WTC11 (cell line): ENCODE data around the gene CEBPA.

Experiments used
- ELF4 ChIP-seq: sonication (generic); formaldehyde crosslinking; IDR thresholded peaks from 2 replicates; pipeline ENCODE4 v1.8.1; 2022; ENCODE audit warnings: low read depth, mild to moderate bottlenecking, moderate library complexity, missing genetic modification reagents
- NR1H2 ChIP-seq: sonication (generic); formaldehyde crosslinking; IDR thresholded peaks from 2 replicates; pipeline ENCODE4 v1.9.0; 2021; ENCODE audit warnings: mild to moderate bottlenecking, moderate library complexity, missing genetic modification reagents
- NR2C2 ChIP-seq: sonication (generic); formaldehyde crosslinking; IDR thresholded peaks from 2 replicates; pipeline ENCODE4 v1.8.0; 2022; ENCODE audit warnings: mild to moderate bottlenecking, missing genetic modification reagents
- TCF7 ChIP-seq: sonication (generic); formaldehyde crosslinking; IDR thresholded peaks from 2 replicates; pipeline ENCODE4 v1.8.0; 2022; ENCODE audit warnings: mild to moderate bottlenecking, low read depth, missing genetic modification reagents, moderate library complexity
- TEAD1 ChIP-seq: sonication (generic); formaldehyde crosslinking; IDR thresholded peaks from 2 replicates; pipeline ENCODE4 v1.8.0; 2022; ENCODE audit warnings: mild to moderate bottlenecking, missing genetic modification reagents
- TEAD4 ChIP-seq: sonication (generic); formaldehyde crosslinking; IDR thresholded peaks from 2 replicates; pipeline ENCODE4 v1.8.0; 2022; ENCODE audit warnings: mild to moderate bottlenecking, missing genetic modification reagents
- USF2 ChIP-seq: sonication (generic); formaldehyde crosslinking; IDR thresholded peaks from 2 replicates; pipeline ENCODE4 v1.8.1; 2023; ENCODE audit warnings: mild to moderate bottlenecking, missing genetic modification reagents, moderate library complexity
- TF ChIP-seq, protein P1 (sequence below): sonication (generic); formaldehyde crosslinking; IDR thresholded peaks from 2 replicates; pipeline ENCODE4 v1.8.1; 2023; ENCODE audit warnings: mild to moderate bottlenecking, missing genetic modification reagents
- TF ChIP-seq, protein P2 (sequence below): fragments of 200-600 bp; IDR thresholded peaks from 2 replicates; pipeline ENCODE4 v1.8.0; 2022; ENCODE audit warnings: antibody characterized with exemption
- TF ChIP-seq, protein P3 (sequence below): sonication (generic); formaldehyde crosslinking; IDR thresholded peaks from 2 replicates; pipeline ENCODE4 v1.8.0; 2023; ENCODE audit warnings: mild to moderate bottlenecking, missing genetic modification reagents

DNA sequence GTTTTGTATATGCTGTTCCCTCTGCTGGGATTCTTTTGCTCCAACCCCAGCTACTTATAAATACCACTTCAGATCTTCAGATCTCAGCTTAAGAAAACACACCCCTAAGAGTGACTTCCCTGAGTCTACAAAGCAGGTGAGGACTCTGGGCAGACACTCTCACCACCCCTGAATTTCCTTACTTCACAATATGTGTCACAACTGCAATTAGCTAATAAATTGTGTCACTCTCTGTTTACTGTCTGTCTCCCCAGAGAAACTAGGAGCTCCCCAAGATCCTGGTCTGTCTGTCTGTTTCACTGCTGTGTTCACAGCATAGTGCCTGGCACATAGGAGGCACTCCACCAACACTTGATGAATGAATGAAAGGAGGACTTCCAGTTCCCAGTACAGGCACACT lies 14.4 kb downstream of the CEBPA start:
- TF ChIP-seq, protein P1, sequence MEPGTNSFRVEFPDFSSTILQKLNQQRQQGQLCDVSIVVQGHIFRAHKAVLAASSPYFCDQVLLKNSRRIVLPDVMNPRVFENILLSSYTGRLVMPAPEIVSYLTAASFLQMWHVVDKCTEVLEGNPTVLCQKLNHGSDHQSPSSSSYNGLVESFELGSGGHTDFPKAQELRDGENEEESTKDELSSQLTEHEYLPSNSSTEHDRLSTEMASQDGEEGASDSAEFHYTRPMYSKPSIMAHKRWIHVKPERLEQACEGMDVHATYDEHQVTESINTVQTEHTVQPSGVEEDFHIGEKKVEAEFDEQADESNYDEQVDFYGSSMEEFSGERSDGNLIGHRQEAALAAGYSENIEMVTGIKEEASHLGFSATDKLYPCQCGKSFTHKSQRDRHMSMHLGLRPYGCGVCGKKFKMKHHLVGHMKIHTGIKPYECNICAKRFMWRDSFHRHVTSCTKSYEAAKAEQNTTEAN (CRISPR knock-in tag): no peak
- TF ChIP-seq, protein P2, sequence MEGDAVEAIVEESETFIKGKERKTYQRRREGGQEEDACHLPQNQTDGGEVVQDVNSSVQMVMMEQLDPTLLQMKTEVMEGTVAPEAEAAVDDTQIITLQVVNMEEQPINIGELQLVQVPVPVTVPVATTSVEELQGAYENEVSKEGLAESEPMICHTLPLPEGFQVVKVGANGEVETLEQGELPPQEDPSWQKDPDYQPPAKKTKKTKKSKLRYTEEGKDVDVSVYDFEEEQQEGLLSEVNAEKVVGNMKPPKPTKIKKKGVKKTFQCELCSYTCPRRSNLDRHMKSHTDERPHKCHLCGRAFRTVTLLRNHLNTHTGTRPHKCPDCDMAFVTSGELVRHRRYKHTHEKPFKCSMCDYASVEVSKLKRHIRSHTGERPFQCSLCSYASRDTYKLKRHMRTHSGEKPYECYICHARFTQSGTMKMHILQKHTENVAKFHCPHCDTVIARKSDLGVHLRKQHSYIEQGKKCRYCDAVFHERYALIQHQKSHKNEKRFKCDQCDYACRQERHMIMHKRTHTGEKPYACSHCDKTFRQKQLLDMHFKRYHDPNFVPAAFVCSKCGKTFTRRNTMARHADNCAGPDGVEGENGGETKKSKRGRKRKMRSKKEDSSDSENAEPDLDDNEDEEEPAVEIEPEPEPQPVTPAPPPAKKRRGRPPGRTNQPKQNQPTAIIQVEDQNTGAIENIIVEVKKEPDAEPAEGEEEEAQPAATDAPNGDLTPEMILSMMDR: no peak
- no peak for TF ChIP-seq USF2
- no peak for TF ChIP-seq ELF4
- no peak for TF ChIP-seq TEAD1 (CRISPR knock-in tag)
- no peak for TF ChIP-seq NR2C2 (CRISPR knock-in tag)
- TF ChIP-seq TEAD4: no peak
- no peak for TF ChIP-seq NR1H2
- TF ChIP-seq, protein P3, sequence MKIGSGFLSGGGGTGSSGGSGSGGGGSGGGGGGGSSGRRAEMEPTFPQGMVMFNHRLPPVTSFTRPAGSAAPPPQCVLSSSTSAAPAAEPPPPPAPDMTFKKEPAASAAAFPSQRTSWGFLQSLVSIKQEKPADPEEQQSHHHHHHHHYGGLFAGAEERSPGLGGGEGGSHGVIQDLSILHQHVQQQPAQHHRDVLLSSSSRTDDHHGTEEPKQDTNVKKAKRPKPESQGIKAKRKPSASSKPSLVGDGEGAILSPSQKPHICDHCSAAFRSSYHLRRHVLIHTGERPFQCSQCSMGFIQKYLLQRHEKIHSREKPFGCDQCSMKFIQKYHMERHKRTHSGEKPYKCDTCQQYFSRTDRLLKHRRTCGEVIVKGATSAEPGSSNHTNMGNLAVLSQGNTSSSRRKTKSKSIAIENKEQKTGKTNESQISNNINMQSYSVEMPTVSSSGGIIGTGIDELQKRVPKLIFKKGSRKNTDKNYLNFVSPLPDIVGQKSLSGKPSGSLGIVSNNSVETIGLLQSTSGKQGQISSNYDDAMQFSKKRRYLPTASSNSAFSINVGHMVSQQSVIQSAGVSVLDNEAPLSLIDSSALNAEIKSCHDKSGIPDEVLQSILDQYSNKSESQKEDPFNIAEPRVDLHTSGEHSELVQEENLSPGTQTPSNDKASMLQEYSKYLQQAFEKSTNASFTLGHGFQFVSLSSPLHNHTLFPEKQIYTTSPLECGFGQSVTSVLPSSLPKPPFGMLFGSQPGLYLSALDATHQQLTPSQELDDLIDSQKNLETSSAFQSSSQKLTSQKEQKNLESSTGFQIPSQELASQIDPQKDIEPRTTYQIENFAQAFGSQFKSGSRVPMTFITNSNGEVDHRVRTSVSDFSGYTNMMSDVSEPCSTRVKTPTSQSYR: no peak
- TF ChIP-seq TCF7 (CRISPR knock-in tag): no peak
